Psoas muscle (tissue), 8 donors: ENCODE data around the gene R3HDM4. TPM values are rescaled to one million over a fixed set of nuclear protein-coding genes. Genes with fewer than 3 reads are reported as not detected.

Source experiments
- ATAC-seq, 4 donors: fragments of 200-7000 bp; cut with Tn5 transposase; one replicate each; pipeline ENCODE4 v1.9.1; 2020; ENCODE audit warnings: moderate library complexity in 3 of 4, mild to moderate bottlenecking in 2 of 4
- DNase-seq, 2 donors: peaks; one replicate each; pipeline ENCODE4 v3.0.0-alpha.2; 2020
- H3K27ac ChIP-seq: fragments of 200-600 bp; one replicate; pipeline ENCODE4 v1.8.0; 2022
- H3K27me3 ChIP-seq, 3 donors: fragments of 200-600 bp in 1 of 3; one replicate each; pipeline versions ENCODE4 v1.6.1 to v1.8.0; 2013 to 2022; ENCODE audit warnings: low read length in 2 of 3, mild to moderate bottlenecking in 2 of 3, moderate library complexity in 1 of 3; ENCODE audit not compliant: insufficient read depth in 3 of 3
- H3K36me3 ChIP-seq, 2 donors: fragments of 200-600 bp in 1 of 2; one replicate each; pipeline versions ENCODE4 v1.6.1 to v1.8.0; 2013 to 2022; ENCODE audit warnings: low read depth in 1 of 2, mild to moderate bottlenecking in 1 of 2, moderate library complexity in 1 of 2; ENCODE audit not compliant: insufficient read depth in 1 of 2
- H3K4me1 ChIP-seq: fragments of 200-600 bp; one replicate; pipeline ENCODE4 v1.8.0; 2022
- H3K4me3 ChIP-seq: fragments of 200-600 bp; one replicate; pipeline ENCODE4 v1.8.0; 2022; ENCODE audit warnings: mild to moderate bottlenecking
- H3K9me3 ChIP-seq: fragments of 200-600 bp; one replicate; pipeline ENCODE4 v1.8.0; 2022
- CTCF ChIP-seq: fragments of 200-600 bp; IDR thresholded peaks from one replicate; pipeline ENCODE4 v1.8.0; 2022; ENCODE audit warnings: antibody characterized with exemption
- WGBS, 3 donors: extraction: QIAGEN DNeasy Blood & Tissue Kit; methylation state at CpG; one replicate each; pipeline versions ENCODE4 v1.1.6 to v1.1.7; 2013; 5-methylcytosine and 5-hydroxymethylcytosine counted together
- intact Hi-C, 2 donors: fragments of 100-400 bp; cut with DNase I; formaldehyde crosslinking; loops; one replicate each; pipeline versions ENCODE4 v1.11.0 to v1.14.2; 2022
- polyA plus RNA-seq, 3 donors: library from polyadenylated mRNA; stranded (reverse); fragments of 200-250 nt; gene quantifications; one replicate each; pipeline ENCODE4 v1.2.3, GENCODE V29; 2013
- total RNA-seq, 4 donors: library from RNA; stranded (reverse); fragmentation: NEBNext Ultra II Directional in 2 of 4; extraction: Animal tissue kit (Norgen Biotek cat#: 25700) in 2 of 4; gene quantifications; one replicate each; pipeline versions ENCODE4 v1.2.1 to v1.2.4, GENCODE V29; 2021 to 2023
- donor health status: healthy with polysubstance abuse.
- donor health status: DM: no; HTN: no; CAD: no; lungs with moderate emphysema.
- donor health status: Bipolar disorder and iron deficiency.
- donor health status: healthy.
- donor health status: DM: yes; HTN: yes; CAD: no.
- donor health status: DM: no; HTN: no; CAD: no.
- donor health status: DM: no; HTN: no; CAD: no.
- donor health status: DM: yes; HTN: yes; CAD: no.

Gene R3HDM4
- total and polyA plus RNA-seq, 7 donors = 17.8 to 92.0 (median 51.0) TPM

DNA sequence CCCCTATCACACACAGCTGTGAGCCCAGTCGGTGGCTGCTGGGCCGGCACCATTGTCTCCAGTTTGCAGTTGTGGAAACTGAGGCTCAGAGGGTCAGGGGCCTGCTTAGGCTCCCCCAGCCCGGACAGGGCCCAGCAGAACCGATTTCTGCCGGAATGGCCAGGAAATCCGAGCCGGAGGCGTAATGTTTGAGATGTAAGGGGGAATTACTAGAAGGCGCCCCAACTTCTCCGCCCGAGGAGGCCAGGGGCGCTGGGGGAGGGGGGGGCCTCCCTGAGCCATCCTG is 5.1 kb upstream of the R3HDM4 start:
- Histone ChIP-seq H3K27ac (no peak overlapping the region), H3K4me1 (peaks cover 20% of the 10 kb centered on the region)
- WGBS, 3 donors = 1 to 6% (median 3%) methylated on average over 12 of the region's 12 CpGs

GRCh38 chr19:917323-918151 is 4.5 kb upstream of the R3HDM4 start, which contains the start of gene KISS1R:
Gene KISS1R (plus strand): TSS chr19:917333. CDS start chr19:917503, 170 bp downstream.
- Histone ChIP-seq H3K27me3 (peaks cover 0 to 53% (median 18%) of the 10 kb centered on the region in 3 donors), H3K27ac (no peak within 1 kb of the TSS), H3K4me1 (peaks cover 20% of the 10 kb centered on the region), H3K4me3 (peak within 1 kb of the TSS; percentile 48), H3K9me3 (no peaks in the 10 kb centered on the region), H3K36me3 (no peaks in the 10 kb centered on the region)
- DNase-seq (no peak), ATAC-seq (peak in 1 of 4 donors; percentile 12)
- 0 to 1% (median 1%) methylated on average over 53 to 87 of the region's 87 CpGs for WGBS, 3 donors
- intact Hi-C loops = loop anchor here in 1 of 2 donors (5.0 kb wide), 1 partner anchor 60 kb away; the partner anchor contains the start of gene CFD
- TF ChIP-seq CTCF = peak; percentile 25

More for the DNA sequence above, 5.1 kb upstream of the R3HDM4 start:
- Histone ChIP-seq H3K36me3 (no peaks in the 10 kb centered on the region), H3K27me3 (peaks cover 0 to 53% (median 18%) of the 10 kb centered on the region in 3 donors), H3K4me3 (no peak overlapping the region), H3K9me3 (no peaks in the 10 kb centered on the region)
- no peak for TF ChIP-seq CTCF
- ATAC-seq (no peak), DNase-seq (no peak)
- intact Hi-C loops = loop anchor here in 1 of 2 donors (5.0 kb wide), 1 partner anchor 61 kb away; the partner anchor contains the start of gene CFD

DNA sequence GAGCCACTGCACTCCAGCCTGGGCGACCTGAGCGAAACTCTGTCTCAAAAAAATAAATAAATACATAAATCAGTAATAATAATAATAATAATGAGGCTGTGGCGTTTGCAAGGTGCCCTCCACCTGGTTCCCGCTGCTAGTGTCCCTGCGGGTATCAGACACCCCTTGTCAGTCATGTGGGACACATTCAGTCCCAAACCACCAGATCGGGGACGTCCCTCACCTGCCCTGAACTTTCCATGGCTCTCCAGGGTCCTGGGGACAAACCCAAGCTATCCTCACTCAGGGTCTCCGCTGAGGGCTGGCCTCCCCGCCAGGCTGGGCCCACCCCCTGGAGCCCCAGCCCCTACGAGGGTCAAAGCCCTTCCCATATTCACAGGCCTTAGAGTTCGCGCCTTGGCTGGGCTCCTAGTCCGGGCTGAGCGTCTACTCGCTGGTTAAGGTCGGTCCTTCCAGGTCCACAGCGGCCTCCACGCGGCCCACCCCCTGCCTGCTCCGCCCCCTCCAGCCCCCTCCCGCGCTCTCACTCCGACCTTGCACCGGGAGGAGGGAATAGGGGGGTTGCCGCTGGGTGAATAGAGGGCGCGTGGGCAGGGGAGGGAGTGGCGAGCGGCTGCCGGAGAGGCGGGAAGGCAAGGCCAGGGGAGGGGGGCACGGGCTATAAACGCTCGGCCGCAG is 3.8 kb upstream of the R3HDM4 start:
- intact Hi-C loops = loop anchor here in 1 of 2 donors (5.0 kb wide), 1 partner anchor 59 kb away; the partner anchor contains the start of gene CFD
- DNase-seq = no peak
- peak overlapping the region; percentile 48 for H3K4me3 ChIP-seq
- H3K36me3 ChIP-seq = no peaks in the 10 kb centered on the region
- no peak overlapping the region for H3K27ac ChIP-seq
- H3K4me1 ChIP-seq = peaks cover 20% of the 10 kb centered on the region
- H3K9me3 ChIP-seq = no peaks in the 10 kb centered on the region
- peaks cover 0 to 53% (median 18%) of the 10 kb centered on the region in 3 donors for H3K27me3 ChIP-seq
- ATAC-seq = no peak
- 15 to 18% (median 18%) methylated on average over 27 to 35 of the region's 35 CpGs for WGBS, 3 donors
- no peak for TF ChIP-seq CTCF

DNA sequence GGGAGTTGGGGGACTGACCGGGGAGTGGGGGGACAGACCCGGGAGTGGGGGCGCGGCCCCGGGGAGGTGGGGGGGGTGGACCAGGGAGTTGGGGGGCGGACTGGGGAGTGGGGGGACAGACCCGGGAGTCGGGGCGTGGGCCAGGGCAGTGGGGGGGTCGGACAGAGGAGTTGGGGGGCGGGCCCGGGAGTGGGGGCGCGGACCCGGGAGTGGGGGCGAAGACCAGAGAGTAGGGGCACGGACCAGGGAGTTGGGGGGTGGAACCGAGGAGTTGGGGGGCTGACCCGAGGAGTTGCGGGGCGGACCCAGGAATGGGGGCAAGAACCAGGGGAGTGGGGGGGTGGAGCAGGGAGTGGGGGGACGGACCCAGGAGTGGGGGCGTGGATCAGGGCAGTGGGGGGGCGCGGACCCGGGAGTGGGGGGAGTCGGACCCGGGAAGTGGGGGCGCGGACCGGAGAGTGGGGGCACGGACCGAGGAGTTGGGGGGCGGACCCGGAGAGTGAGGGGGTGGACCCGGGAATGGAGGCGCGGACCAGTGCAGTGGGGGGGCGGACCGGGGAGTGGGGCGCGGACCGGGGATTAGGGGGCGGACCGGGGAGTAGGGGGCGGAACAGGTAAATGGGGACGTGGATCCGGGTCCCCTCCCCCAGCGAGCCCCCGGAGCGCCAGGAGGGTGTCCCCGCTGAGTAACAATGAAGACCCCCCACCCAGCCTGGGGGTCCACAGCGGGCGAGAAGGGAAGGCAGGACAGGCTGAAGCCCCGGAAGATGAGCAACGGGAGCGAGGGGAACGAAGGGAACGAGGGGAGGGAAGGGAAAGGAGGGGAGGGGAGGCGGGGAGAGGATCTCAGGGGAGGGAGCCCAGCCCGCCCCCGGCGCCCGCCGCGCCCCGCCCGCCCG is 589 bp downstream of the R3HDM4 start:
- Histone ChIP-seq H3K4me3 (peak overlapping the region; percentile 92), H3K36me3 (no peaks in the 10 kb centered on the region), H3K27me3 (peaks cover 0 to 14% (median 2%) of the 10 kb centered on the region in 3 donors), H3K9me3 (no peaks in the 10 kb centered on the region), H3K27ac (peak overlapping the region; percentile 85), H3K4me1 (peaks cover 7% of the 10 kb centered on the region)
- ATAC-seq = peak in 2 of 4 donors; percentile 7 to 27
- DNase-seq = no peak
- 6 to 11% (median 6%) methylated on average over 29 to 68 of the region's 69 CpGs for WGBS, 3 donors
- TF ChIP-seq CTCF = no peak
- intact Hi-C loops = no loop called here
